Measurements from ENCODE around the gene HLA-DMB.

The HLA-DMB gene

GRCh38 chr6:32953775-32954174 lies 12.9 kb upstream of the HLA-DMB start:
- TF ChIP-seq USF1 (IDR thresholded peaks at IDR 0.05) (no peak), NFIC (IDR thresholded peaks at IDR 0.05) (no peak), CREB1 (IDR thresholded peaks at IDR 0.05; ENCODE audit: low read depth) (no peak), RAD21 (IDR thresholded peaks at IDR 0.05; ENCODE audit: low read depth) (no peak), REST (IDR thresholded peaks at IDR 0.05; ENCODE audit: low read depth) (no peak), YY1 (IDR thresholded peaks at IDR 0.05; ENCODE audit: low read depth) (no peak), CEBPB (IDR thresholded peaks at IDR 0.05) (no peak)

- peak; percentile 43; the same call in 1 of the 2 replicates for TF ChIP-seq RAD21 (IDR thresholded peaks at IDR 0.05; ENCODE audit: low read depth)
- no peak for TF ChIP-seq USF1 (IDR thresholded peaks at IDR 0.05)
- TF ChIP-seq FOXM1 (IDR thresholded peaks at IDR 0.05; ENCODE audit: borderline replicate concordance, low read depth), result no peak
- peak; percentile 53; the same call in 1 of the 2 replicates for TF ChIP-seq TEAD4 (IDR thresholded peaks at IDR 0.05)
- peak; percentile 91 for TF ChIP-seq CREB1 (IDR thresholded peaks at IDR 0.05; ENCODE audit: low read depth)
These were observed 12.2 kb upstream of the HLA-DMB start, which contains the start of gene HLA-DMA for GRCh38 chr6:32952817-32953739. TSS of gene HLA-DMA (minus strand) at chr6:32953097. CDS start at chr6:32953036, 61 bp downstream.

- TF ChIP-seq RAD21 (IDR thresholded peaks at IDR 0.05; ENCODE audit: low read depth), result no peak
- TF ChIP-seq MAX (IDR thresholded peaks at IDR 0.05), result no peak
- TF ChIP-seq EGR1 (IDR thresholded peaks at IDR 0.05), result no peak
- no peak for TF ChIP-seq CEBPB (IDR thresholded peaks at IDR 0.05)
- no peak for TF ChIP-seq TEAD4 (IDR thresholded peaks at IDR 0.05)
- no peak for TF ChIP-seq REST (IDR thresholded peaks at IDR 0.05; ENCODE audit: low read depth)
- TF ChIP-seq CREB1 (IDR thresholded peaks at IDR 0.05; ENCODE audit: low read depth), result no peak
These were observed 9.6 kb upstream of the HLA-DMB start for GRCh38 chr6:32950449-32950848.

GRCh38 chr6:32950010-32950409 lies 9.2 kb upstream of the HLA-DMB start:
- no peak for TF ChIP-seq REST (IDR thresholded peaks at IDR 0.05; ENCODE audit: low read depth)
- no peak for TF ChIP-seq TAF1 (IDR thresholded peaks at IDR 0.05; ENCODE audit: low read depth)

- TF ChIP-seq TCF12 (IDR thresholded peaks at IDR 0.05; ENCODE audit: low read depth), result no peak
- TF ChIP-seq RAD21 (IDR thresholded peaks at IDR 0.05; ENCODE audit: low read depth), result no peak
- TF ChIP-seq MAX (IDR thresholded peaks at IDR 0.05), result no peak
- TF ChIP-seq NFIC (IDR thresholded peaks at IDR 0.05), result no peak
- no peak for TF ChIP-seq FOXM1 (IDR thresholded peaks at IDR 0.05; ENCODE audit: borderline replicate concordance, low read depth)
- TF ChIP-seq REST (IDR thresholded peaks at IDR 0.05; ENCODE audit: low read depth), result no peak
- no peak for TF ChIP-seq YY1 (IDR thresholded peaks at IDR 0.05; ENCODE audit: low read depth)
- no peak for TF ChIP-seq EGR1 (IDR thresholded peaks at IDR 0.05)
- no peak for TF ChIP-seq TAF1 (IDR thresholded peaks at IDR 0.05; ENCODE audit: low read depth)
- no peak for TF ChIP-seq USF1 (IDR thresholded peaks at IDR 0.05)
- TF ChIP-seq CEBPB (IDR thresholded peaks at IDR 0.05), result no peak
- no peak for TF ChIP-seq ZBTB7A (IDR thresholded peaks at IDR 0.05; ENCODE audit: low read depth)
- TF ChIP-seq CREB1 (IDR thresholded peaks at IDR 0.05; ENCODE audit: low read depth), result no peak
- no peak for TF ChIP-seq TEAD4 (IDR thresholded peaks at IDR 0.05)
- TF ChIP-seq EP300 (IDR thresholded peaks at IDR 0.05; ENCODE audit: borderline replicate concordance), result no peak
These were observed 8.3 kb upstream of the HLA-DMB start for GRCh38 chr6:32949113-32949512.
